Measurements from ENCODE around the gene RPS14. TPM values are rescaled to one million over a fixed set of nuclear protein-coding genes. Genes with fewer than 3 reads are reported as not detected.
A peak's percentile ranks its signal among the peaks of the same experiment; 100 is the strongest.

RPS14 gene
- total and polyA plus RNA-seq, 2 of the 4 experiments (the other 2 are of a cell fraction), result 6,296 to 7,310 TPM

GRCh38 chr5:150496534-150496933, 47.0 kb upstream of the RPS14 start (continued):
- TF ChIP-seq USF2 (IDR thresholded peaks at IDR 0.05; ENCODE audit: low read depth, low read length) (no peak), CHD1 (IDR thresholded peaks at IDR 0.05; ENCODE audit: low read depth, low read length) (no peak), NFE2L2 (IDR thresholded peaks at IDR 0.05; ENCODE audit: low read depth, low read length) (no peak)

GRCh38 chr5:150496098-150496497, 46.6 kb upstream of the RPS14 start:
- peak overlapping the region; percentile 72 for H3K4ac ChIP-seq (ENCODE audit: low read depth, low read length)
- H4K20me1 ChIP-seq (ENCODE audit: insufficient read depth, low read length), result peaks cover 65% of the 10 kb centered on the region
- H3K23ac ChIP-seq (ENCODE audit: low read depth, low read length), result peak overlapping the region; percentile 80; the same call in 1 of the 2 replicates
- dilution Hi-C loops (cut with HindIII; ENCODE audit: low sequenced_read_pairs, unreplicated experiment), result no loop called here
- ChIA-PET CTCF (no interaction called here), POLR2A (ENCODE audit: unreplicated experiment) (no interaction called here)
- no peak overlapping the region for H3K4me3 ChIP-seq (ENCODE audit: insufficient read depth, low read depth, low read length)
- H2AK5ac ChIP-seq (ENCODE audit: low read depth, low read length), result peak overlapping the region; percentile 87
- peak overlapping the region; percentile 65; the same call in 1 of the 2 replicates for H4K91ac ChIP-seq (ENCODE audit: insufficient read depth, low read depth, low read length)
- intact Hi-C loops (cut with micrococcal nuclease), result no loop called here
- peak overlapping the region; percentile 36; the same call in 1 of the 2 replicates for H3K14ac ChIP-seq (replicated peaks; ENCODE audit: low read depth, low read length)
- H3K4me2 ChIP-seq (ENCODE audit: low read depth, low read length), result no peak overlapping the region
- peak overlapping the region; percentile 26 for H2AFZ ChIP-seq (replicated peaks; ENCODE audit: low read length, poor library complexity)
- peak overlapping the region; percentile 45 for H2BK120ac ChIP-seq (ENCODE audit: low read depth, low read length)
- peaks cover 54% of the 10 kb centered on the region for H3K4me1 ChIP-seq (ENCODE audit: control insufficient read depth, insufficient read depth, low read length)
- DNase-seq (no peak), ATAC-seq (ENCODE audit: low read depth) (no peak)
- no peak overlapping the region for H3K9ac ChIP-seq (ENCODE audit: low read depth, low read length)
- H3K79me1 ChIP-seq (ENCODE audit: low read depth in 1 of 2, low read length in 2 of 2), result peaks cover 32 to 73% of the 10 kb centered on the region in 2 experiments
- peak overlapping the region; percentile 73 for H2BK5ac ChIP-seq (ENCODE audit: low read depth, low read length, poor library complexity, severe bottlenecking)
- in situ Hi-C loops (cut with MboI; ENCODE audit: low sequenced_read_pairs), result no loop called here
- H4K5ac ChIP-seq (ENCODE audit: low read depth, low read length), result peak overlapping the region; percentile 52; the same call in 1 of the 2 replicates
- TF ChIP-seq POLR2A (IDR thresholded peaks at IDR 0.05; ENCODE audit: low read depth, low read length), result no peak
- no peak for TF ChIP-seq FOS (IDR thresholded peaks at IDR 0.05; ENCODE audit: low read depth, low read length)
- no peak for TF ChIP-seq RAD21 (IDR thresholded peaks at IDR 0.05; ENCODE audit: low read length)
- no peak for TF ChIP-seq BHLHE40 (IDR thresholded peaks at IDR 0.05; ENCODE audit: low read depth, low read length)
- no peak for TF ChIP-seq MAFK (IDR thresholded peaks at IDR 0.05; ENCODE audit: low read depth, low read length)
- no peak for TF ChIP-seq CTCF (conservative IDR thresholded peaks at IDR 0.05; ENCODE audit: low read depth, low read length)
- TF ChIP-seq MAZ (IDR thresholded peaks at IDR 0.05; ENCODE audit: borderline replicate concordance, low read depth, low read length), result no peak
- no peak for TF ChIP-seq USF2 (IDR thresholded peaks at IDR 0.05; ENCODE audit: low read depth, low read length)
- H3K36me3 ChIP-seq (ENCODE audit: control insufficient read depth, insufficient read depth, low read length), result peaks cover 10% of the 10 kb centered on the region
- H3K9me1 ChIP-seq (ENCODE audit: insufficient read depth, low read length), result peaks cover 59% of the 10 kb centered on the region
- peak overlapping the region in 1 of 2 experiments; percentile 57; a peak in 2 of 4 replicates for H4K8ac ChIP-seq (ENCODE audit: low read depth in 2 of 2, low read length in 2 of 2)
- no peak overlapping the region for H3K56ac ChIP-seq (ENCODE audit: extremely low read depth, insufficient read depth, low read length)
- no peaks in the 10 kb centered on the region for H3K9me3 ChIP-seq (ENCODE audit: control insufficient read depth, insufficient read depth, low read length)
- peak overlapping the region; percentile 84 for H2AK9ac ChIP-seq (replicated peaks; ENCODE audit: low read depth, low read length, poor library complexity)
- H3K27me3 ChIP-seq (ENCODE audit: control insufficient read depth, insufficient read depth, low read length), result no peaks in the 10 kb centered on the region
- peak overlapping the region; percentile 75 for H2BK15ac ChIP-seq (ENCODE audit: low read depth, low read length)
- H2BK20ac ChIP-seq (ENCODE audit: low read depth, low read length), result peak overlapping the region; percentile 54; the same call in 1 of the 2 replicates
- H3K18ac ChIP-seq (ENCODE audit: low read depth, low read length), result peak overlapping the region; percentile 51
- H3K27ac ChIP-seq (ENCODE audit: insufficient read depth, low read length), result peak overlapping the region; percentile 78
- WGBS, 2 experiments (ENCODE audit: extremely low coverage in 2 of 2, insufficient read length in 1 of 2), result no CpG with 5 or more reads among the region's 3 CpGs
- BruUV-seq (replicated peaks), result no TSS peak
